Inflammatory macrophage treated with lipopolysaccharide for 4 hours (primary cell): Measurements from ENCODE around the gene HAT1.

ENCODE experiments used
- DNase-seq: peaks from one replicate; pipeline ENCODE4 v3.0.0-alpha.2; 2020

HAT1 gene

DNA sequence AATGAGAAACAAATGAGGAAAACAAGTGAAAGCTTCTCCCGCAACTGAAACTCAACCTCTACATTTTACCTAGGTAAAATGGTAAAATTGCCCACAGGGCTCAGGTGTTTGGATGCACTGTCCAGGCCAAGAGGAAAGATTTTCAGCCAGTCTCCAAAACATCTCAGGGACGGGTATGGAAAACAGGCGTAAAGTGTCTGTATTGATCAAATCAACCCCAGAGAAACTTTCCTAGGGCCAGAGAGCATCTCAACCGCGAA is 361 bp upstream of the HAT1 start:
- no peak for DNase-seq

DNA sequence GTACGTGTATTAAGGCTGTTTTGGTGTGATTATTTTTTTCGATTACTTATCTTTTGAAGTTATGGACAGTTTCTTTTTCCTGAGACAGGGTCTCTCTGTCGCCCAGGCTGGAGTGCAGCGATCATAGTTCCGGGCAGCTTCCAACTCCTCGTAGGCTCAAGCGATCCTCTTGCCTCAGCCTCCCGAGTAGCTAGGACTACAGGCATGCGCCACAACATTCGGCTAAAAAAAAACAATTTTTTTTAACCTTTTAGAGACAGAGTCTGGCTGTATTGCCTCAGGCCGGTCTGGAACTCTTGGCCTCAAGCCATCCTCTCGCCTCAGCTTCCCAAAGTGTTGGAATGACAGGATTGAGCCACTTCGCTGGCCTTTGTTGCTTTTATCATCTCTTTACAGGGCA is 945 bp downstream of the HAT1 start:
- DNase-seq, result no peak

DNA sequence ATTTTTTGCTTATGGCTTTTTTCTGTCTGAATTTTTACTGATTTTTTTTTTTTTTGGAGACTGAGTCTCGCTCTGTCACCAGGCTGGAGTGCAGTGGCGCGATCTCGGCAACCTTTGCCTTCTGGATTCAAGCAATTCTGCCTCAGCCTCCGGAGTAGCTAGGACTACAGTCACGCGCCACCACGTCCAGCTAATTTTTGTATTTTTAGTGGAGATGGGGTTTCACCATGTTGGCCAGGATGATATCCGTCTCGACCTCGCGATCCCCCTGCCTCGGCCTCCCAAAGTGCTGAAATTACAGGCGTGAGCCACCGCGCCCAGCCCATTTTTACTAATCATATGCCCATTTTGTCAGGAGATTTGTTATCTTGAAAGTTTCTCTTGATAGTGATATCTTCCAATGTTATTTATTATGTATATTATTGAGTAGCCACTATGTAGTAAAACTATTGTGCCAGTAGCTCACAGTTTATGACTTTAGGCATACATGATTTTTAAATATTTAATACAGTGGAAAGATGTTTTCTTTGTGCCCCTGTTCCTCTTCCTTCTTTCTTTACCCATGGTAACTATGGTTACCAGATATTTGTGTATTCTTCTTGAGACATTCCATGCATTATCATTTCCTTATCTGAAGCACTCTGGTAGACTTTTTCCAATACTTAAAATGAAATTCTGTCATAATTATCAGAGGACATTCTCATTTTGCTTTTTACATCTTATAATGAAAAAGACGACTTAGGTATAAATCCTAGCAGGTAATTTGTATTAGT is 2.1 kb downstream of the HAT1 start:
- peak; percentile 23 for DNase-seq

DNA sequence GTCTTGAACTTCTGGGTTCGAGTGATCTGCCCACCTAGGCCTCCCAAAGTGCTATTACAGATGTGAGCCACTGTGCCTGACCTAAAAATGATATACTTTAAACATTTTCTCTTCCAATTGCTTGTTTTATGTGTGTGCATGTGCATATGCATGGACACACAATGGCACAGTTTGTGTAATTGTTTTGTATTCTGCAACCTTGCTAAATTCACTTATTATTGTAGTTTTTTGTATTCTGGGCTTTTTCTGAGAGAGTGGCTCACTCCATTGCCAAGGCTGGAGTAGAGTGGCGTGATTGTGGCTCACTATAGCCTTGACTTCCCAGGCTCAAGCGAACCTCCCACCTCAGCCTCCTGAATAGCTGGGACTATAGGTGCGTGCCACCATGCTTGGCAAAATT is 8.1 kb downstream of the HAT1 start:
- DNase-seq, result no peak

DNA sequence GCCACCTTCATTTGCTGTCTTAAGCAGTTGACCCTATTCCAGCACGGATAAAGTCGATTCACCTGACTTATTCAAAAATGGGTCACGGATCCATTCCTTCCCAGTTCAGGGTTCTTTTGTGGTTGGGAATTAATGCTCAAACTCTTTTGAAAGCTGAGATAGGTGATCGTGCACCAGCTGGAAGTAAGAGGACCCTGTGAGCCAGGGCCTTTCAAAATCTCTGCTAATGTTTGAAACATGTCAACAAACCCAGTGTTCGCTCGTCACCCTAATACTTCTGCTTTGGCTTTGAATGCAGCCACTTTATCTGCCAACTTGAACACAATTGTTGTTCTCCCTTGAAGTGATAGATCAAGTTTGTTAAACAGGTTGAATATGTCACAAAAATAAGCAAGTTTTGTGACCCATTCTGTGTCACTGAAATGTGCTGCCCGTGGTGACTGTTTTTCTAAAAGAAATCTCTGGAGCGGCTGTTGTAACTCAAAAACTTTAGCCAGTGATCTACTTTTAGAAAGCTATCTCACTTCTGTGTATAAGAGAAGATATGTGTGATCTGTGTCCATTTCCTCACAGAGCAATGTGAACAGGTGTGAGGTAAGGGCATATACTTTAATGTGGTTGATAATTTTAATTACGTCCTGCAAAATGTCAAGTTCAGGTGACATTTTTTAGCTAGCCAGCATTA is 16.9 kb downstream of the HAT1 start:
- DNase-seq, result no peak

DNA sequence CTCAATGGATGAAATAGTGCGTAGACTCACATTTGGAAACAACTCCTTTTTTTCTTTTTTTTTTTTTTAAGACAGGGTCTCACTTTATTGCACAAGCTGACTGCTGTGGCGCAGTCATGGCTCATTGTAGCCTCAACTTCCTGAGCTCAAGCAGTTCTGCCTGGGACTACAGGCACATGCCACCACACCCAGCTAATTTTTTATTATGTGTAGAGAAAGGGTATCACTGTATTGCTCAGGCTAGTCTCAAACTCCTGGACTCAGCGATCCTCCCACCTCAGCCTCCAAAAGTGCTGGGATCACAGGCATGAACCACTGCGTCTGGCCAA is 17.4 kb downstream of the HAT1 start:
- peak; percentile 16 for DNase-seq

DNA sequence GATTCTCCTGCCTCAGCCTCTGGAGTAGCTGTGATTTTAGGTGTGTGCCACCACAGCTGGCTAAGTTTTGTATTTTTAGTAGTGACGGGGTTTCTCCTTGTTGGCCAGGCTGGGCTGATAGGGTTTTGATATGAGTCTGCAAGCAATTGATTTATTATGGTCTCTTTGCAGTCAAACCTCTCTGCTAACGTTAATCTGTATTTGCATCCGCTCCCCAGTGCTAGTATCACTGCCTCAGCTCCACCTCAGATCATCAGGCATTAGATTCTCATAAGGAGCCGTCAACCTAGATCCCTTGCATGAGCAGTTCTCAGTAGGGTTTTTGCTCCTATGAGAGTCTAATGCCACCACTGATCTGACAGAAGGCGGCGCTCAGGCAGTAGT is 19.0 kb downstream of the HAT1 start:
- no peak for DNase-seq

DNA sequence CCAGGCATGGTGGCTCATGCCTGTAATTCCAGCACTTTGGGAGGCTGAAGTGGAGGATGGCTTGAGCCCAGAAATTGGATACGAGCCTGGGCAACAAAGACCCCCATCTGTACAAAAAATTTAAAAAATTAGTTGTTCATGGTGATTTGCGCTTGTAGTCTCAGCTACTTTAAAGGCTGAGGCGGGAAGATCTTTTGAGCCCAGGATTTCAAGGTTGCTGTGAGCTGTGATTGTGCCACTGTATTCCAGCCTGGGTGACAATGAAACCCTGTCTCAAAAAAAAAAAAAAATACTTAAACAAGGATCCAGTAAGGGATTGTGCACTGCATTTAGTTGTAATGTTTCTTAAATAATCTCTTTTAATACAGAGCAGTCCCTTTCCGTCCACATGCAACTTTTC is 21.6 kb downstream of the HAT1 start:
- DNase-seq, result no peak

DNA sequence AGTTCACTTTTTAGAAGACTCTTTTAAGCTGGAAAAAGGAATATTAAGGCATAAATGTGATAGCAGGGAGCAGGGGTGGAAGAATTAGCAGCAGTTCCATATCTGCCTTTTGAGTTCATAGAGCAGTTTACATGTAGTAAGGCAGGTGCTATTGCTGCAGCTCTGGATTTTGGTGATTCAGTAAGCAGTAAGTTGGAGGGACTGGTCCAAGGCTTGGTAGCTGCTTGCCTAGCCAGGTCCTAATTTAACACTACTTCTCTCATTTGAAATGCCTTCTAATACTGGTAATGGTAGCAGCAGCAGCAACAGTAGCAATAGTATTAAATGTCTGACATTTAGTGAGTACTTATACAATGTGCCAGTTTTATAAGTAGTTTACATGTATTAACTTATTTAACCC is 30.0 kb downstream of the HAT1 start:
- DNase-seq, result no peak

DNA sequence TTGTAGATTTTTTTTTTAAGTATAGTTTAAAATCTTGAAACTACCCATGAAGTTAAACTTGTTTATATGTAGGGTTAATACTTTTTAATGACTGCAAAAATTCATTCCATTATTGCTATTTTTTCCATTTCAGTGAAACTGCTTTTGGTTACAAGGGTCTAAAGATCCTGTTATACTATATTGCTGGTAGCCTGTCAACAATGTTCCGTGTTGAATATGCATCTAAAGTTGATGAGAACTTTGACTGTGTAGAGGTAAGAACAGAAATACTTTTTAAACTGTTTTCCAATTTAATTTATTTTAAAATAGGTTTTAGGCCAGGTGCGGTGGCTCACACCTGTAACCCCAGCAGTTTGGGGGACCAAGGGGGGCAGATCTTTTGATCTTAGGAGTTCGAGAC is 30.5 kb downstream of the HAT1 start:
- DNase-seq, result no peak

DNA sequence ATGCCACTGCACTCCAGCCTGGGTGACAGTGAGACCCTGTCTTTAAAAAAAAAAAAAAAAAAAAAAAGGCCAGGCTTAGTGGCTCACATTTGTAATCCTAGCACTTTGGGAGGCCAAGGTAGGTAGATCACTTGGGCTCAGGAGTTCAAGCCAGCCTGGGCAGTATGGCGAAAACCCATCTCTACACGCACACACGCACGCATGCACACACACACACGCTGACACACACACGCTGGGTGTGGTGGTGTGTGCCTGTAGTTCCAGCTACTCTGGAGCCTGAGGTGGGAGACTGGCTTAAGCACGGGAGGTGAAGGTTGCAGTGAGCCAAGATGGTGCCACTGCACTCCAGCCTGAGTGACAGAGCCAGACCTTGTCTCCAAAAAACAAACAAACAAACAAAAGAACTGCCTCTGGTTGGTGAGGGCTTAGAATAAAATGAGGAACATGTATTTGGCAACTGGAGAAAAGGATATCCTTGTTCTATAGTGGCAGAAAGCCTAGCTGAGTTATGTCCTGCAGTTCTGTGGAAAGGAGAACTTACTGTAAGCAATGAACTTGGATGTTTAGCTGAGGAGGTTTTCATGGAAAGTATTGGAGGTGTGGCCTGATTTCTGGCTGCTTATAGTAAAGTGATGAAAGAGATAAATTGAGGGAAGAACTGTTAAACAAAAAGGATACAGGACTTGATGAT is 34.0 kb downstream of the HAT1 start:
- DNase-seq, result peak; percentile 87

DNA sequence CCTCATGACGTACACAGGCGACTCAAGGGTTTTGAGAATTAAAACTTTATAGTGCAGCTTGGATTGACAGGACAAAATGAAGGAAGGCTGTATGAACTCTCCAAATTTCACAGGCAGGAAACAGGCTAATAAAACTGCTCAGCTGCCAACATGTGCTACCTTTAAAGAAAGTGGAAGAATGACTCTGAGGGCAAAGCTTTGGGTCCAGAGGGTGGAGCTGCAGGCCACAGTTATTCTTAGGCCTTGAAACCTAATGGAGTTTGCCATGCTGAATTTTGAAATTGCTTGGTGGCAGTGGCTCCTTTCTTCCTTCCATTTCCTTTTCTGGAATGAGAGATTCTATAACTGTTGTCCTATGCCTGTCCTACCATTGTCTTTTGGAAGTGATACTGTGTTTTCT is 34.8 kb downstream of the HAT1 start:
- peak; percentile 46 for DNase-seq

DNA sequence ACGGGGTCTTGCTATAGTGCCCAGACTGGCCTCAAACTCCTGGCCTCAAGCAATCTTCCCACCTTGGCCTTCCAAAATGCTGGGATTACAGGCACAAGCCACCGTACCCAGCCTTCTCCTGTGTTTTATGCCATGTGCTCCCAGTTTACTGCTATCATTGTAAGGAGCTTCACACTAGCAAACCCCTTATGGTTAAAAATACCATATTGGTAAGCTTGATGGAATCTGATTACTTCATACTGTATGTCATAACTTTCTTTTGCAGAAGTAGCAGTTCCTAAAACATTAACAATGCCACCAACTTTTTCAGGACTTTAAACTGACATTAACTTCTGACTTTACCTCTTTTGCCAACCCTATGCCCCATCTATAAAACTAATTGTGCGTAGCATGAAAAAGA is 36.2 kb downstream of the HAT1 start:
- DNase-seq, result peak; percentile 85

DNA sequence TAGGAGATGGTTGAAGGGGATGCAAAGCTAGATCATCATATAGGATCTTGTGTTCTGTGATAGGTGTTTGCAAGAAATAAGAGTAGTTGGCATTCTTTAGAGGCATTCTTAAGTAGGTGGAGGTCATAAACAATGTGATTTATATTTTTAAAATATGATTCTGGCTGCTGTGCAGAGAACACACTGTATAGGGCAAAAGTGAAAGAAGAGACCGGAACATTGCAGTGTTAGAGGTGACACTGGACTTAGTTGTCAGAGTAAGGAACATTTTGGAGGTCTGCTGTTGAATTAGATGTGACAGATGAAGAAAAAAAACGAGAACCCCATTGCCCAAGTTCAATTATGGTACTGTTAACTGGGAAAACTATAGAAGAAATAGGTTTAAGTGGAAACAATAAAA is 37.7 kb downstream of the HAT1 start:
- DNase-seq, result no peak

DNA sequence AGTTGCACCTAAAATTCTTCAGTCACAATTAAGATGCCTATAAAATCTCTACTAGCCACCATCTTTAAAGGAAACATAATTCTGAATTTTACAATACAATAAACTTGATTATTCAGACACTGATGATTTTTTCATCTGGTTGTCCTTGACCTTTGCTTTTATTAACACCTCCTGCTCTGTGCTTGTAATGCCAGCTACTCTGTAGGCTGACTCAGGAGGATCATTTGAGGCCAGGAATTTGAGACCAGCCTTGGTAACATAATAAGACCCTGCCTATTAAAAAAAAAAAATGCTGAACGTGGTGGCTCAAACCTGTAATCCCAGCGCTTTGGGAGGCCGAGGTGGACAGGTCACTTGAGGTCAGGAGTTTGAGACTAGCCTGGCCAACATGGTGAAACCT is 38.3 kb downstream of the HAT1 start:
- no peak for DNase-seq

DNA sequence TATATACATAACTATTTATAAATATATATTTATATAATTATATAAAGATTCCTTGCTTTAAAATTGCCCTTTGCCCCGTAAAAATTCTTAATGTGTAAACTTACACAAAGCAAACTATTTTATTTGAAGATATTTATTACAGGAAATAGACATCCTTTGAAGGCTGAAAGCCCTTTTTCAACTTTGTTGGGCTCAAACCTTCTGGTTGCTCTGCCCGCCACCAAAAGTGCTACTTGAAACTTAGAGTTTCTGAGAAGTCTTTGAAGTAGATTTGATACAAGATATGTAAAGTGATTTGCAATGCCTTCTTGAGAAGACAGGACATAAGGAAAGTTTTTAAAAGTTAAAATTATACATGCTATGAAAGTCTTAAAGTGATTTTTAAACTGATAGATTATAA is 40.9 kb downstream of the HAT1 start:
- no peak for DNase-seq

DNA sequence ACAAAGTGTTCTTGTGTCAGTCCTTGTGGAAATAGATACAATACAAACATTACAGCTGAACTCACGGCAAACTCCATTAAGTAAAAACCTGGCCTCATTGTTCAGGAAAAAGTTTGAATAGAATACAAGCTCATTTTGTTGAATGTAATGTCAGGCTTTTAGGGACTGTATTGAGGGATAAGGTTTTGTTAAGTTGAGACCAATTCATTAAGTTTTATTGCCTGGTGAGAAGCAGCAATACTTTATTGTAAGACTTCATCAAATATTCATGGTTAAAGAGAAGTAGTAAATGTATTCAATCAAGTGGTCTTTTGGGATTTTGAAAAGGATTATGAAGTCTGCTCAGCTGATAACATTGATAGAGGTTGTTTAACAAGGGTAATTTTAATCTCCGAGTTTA is 42.0 kb downstream of the HAT1 start:
- DNase-seq, result no peak

DNA sequence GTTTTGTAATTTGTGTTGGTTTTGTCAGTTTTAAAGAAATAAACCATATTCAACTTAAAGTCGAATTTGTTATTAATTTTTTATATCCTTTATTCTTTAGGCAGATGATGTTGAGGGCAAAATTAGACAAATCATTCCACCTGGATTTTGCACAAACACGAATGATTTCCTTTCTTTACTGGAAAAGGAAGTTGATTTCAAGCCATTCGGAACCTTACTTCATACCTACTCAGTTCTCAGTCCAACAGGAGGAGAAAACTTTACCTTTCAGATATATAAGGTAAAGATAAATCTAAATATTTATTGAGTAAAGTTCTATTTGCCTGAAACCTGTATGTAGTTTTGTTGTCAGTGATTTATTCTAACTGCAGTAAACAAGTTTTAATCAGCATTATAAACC is 43.0 kb downstream of the HAT1 start:
- no peak for DNase-seq

DNA sequence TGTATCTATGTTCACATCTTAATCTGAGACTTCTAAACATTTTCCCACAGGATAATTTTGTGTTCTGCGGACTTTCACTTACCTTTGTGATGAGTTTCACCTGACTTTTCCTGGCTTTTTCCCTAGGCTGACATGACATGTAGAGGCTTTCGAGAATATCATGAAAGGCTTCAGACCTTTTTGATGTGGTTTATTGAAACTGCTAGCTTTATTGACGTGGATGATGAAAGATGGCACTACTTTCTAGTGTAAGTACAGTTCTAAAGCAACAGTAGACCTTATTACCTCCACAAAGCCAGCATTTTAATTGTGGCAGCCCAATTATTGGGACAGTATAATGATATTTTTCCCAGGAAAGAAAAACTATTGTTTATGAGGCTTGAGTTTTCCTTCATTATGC is 43.4 kb downstream of the HAT1 start:
- DNase-seq, result no peak

DNA sequence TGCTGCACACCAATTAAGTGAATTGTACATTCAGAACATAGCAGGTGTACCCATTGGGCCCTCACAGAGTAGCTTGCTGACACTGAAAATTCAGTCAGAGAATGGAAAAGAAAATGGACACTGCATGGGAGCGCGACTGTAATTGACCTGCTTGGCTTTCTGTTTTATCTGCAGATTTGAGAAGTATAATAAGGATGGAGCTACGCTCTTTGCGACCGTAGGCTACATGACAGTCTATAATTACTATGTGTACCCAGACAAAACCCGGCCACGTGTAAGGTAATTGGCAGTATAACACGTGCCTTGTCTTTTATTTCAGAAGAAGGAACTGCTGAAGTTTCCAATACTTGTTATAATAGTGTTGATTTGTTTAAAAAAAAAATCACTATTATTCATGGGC is 44.0 kb downstream of the HAT1 start:
- DNase-seq, result no peak

DNA sequence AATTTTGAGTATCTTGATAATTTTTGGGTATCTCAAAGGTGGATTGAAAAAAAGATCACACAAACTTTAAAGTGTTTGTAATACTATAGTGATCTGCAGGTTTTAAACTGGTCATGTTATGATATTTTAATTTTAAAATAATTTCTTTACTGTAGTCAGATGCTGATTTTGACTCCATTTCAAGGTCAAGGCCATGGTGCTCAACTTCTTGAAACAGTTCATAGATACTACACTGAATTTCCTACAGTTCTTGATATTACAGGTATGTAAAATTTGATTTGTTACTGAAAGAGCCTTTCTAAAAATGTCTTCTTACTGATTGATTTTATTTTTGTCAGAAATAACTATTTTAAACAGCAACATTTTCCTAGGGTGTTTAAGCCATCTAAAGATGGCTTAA is 44.4 kb downstream of the HAT1 start:
- no peak for DNase-seq

DNA sequence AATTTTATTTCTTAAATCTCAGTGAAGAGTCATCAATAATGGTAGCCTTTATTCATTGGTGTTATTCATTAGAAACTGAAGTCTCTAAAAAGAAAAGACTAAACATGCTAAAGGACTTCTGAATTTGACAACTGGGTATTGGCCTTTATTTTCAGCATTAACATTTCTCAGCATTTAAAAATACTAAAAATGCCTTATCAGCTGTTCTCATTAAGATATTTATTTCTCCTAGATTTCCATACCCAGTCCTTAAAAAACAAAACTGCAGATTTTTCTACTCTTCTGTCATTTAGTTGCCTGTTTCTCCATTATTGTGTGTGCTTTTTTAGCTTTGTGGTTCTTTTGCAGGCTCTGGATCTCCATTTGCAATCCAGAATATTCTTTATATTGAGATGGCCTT is 46.2 kb downstream of the HAT1 start:
- no peak for DNase-seq

DNA sequence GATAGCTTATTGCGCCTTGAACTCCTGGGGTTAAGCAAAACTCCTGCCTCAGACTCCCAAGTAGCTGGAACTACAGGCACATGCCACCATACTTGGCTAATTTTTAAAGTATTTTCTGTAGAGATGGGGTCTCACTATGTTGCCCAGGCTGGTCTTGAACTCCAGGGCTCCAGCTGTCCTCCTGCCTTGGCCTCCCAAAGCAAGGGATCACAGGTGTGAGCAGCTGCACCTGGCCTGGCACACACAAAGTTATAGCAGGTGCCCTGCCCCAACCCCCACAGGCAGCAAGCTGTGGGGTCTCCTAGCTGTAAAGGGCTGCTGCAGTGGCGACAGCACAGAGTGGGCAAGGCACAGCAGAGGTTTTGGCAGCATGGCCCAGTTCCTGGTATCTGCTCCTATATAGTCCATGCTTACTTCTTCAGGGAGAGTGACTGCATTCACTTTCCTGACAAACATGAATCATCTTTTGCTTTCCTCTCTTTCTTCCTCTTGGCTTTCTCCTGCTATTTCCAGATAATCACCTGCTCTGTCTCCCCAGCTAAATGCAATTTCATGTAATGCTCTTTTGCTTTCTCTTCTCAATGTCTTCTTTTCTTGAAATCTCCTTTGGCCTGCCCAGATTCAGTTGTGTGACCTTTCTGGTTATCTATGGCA is 50.2 kb downstream of the HAT1 start:
- no peak for DNase-seq

DNA sequence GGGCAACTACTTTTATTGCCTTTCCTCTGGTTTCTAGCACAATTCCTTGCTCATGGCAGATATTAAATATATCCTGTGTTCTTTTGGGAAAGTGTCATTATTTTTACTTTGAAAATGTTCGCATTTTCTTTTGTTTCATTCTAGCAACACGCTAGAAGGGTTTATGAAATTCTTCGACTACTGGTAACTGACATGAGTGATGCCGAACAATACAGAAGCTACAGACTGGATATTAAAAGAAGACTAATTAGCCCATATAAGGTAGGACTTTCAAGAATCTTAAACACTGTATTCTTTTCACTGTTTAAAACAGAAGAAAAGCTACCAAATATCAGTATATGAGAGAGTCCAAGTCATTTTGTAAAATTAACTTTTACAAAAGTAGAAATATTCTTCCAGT is 56.8 kb downstream of the HAT1 start:
- no peak for DNase-seq
